Activated T-helper 9 cell treated with anti-CD3 and anti-CD28 coated beads, Interleukin-2, amount 50 U/mL, for 16 hours (primary cell): ENCODE results near the gene PEDS1.
A peak's percentile ranks its signal among the peaks of the same experiment; 100 is the strongest.
"Not testable (repeated sequence)": the region's sequence is repeated elsewhere in the genome, so short reads cannot be mapped to it uniquely, and the experiment has no call there.

ENCODE experiments used
- DNase-seq: peaks from one replicate; pipeline ENCODE4 v3.0.0-alpha.2; 2020; ENCODE audit warnings: low read depth

PEDS1 gene

GRCh38 chr20:50135157-50135556 is 18.4 kb downstream of the PEDS1 start:
- DNase-seq: not testable (repeated sequence)

- no peak for DNase-seq
Observed at GRCh38 chr20:50133474-50134217, 19.9 kb downstream of the PEDS1 start.

- no peak for DNase-seq
Observed at GRCh38 chr20:50133041-50133440, 20.5 kb downstream of the PEDS1 start.

GRCh38 chr20:50130995-50131394 is 22.5 kb downstream of the PEDS1 start:
- DNase-seq: no peak

GRCh38 chr20:50130356-50130723 is 23.2 kb downstream of the PEDS1 start:
- no peak for DNase-seq

- DNase-seq: no peak
Observed at GRCh38 chr20:50129662-50130355, 23.7 kb downstream of the PEDS1 start.

- DNase-seq: no peak
Observed at GRCh38 chr20:50128520-50128905, 25.0 kb downstream of the PEDS1 start.

GRCh38 chr20:50127587-50128519 is 25.7 kb downstream of the PEDS1 start:
- DNase-seq: no peak

GRCh38 chr20:50126662-50127061 is 26.9 kb downstream of the PEDS1 start:
- no peak for DNase-seq

GRCh38 chr20:50125279-50125678 is 28.2 kb downstream of the PEDS1 start:
- no peak for DNase-seq

- no peak for DNase-seq
Observed at GRCh38 chr20:50124496-50124895, 29.0 kb downstream of the PEDS1 start.

- DNase-seq: no peak
Observed at GRCh38 chr20:50123418-50123817, 30.1 kb downstream of the PEDS1 start.

GRCh38 chr20:50122763-50123162 is 30.8 kb downstream of the PEDS1 start:
- DNase-seq: no peak

- no peak for DNase-seq
Observed at GRCh38 chr20:50121858-50122271, 31.7 kb downstream of the PEDS1 start.

- peak; percentile 38 for DNase-seq
Observed at GRCh38 chr20:50120935-50121693, 32.4 kb downstream of the PEDS1 start.

- no peak for DNase-seq
Observed at GRCh38 chr20:50118203-50118602, 35.3 kb downstream of the PEDS1 start.

GRCh38 chr20:50116368-50116999 is 37.0 kb downstream of the PEDS1 start:
- DNase-seq: no peak

GRCh38 chr20:50115591-50116367 is 37.7 kb downstream of the PEDS1 start:
- DNase-seq: peak; percentile 85

GRCh38 chr20:50115041-50115512 is 38.4 kb downstream of the PEDS1 start:
- DNase-seq: no peak
